ENCODE measurements around the gene PPP2R5C. TPM values are rescaled to one million over a fixed set of nuclear protein-coding genes. Genes with fewer than 3 reads are reported as not detected.

Gene PPP2R5C
- total RNA-seq, 1 donor: 114 TPM

GRCh38 chr14:101900253-101900652 lies 138.7 kb downstream of the PPP2R5C start:
- no peak for DNase-seq (ENCODE audit: low read depth)
- TF ChIP-seq CTCF (IDR thresholded peaks at IDR 0.05; ENCODE audit: insufficient read depth, low read depth, low read length): no peak
- no peak overlapping the region for H3K4me3 ChIP-seq (ENCODE audit: low read depth, low read length)

- no peak for TF ChIP-seq CTCF (IDR thresholded peaks at IDR 0.05; ENCODE audit: insufficient read depth, low read depth, low read length)
Observed at GRCh38 chr14:101903111-101903561, 141.6 kb downstream of the PPP2R5C start.

GRCh38 chr14:101905614-101906013 lies 144.1 kb downstream of the PPP2R5C start:
- TF ChIP-seq CTCF (IDR thresholded peaks at IDR 0.05; ENCODE audit: insufficient read depth, low read depth, low read length): no peak
- H3K4me3 ChIP-seq (ENCODE audit: low read depth, low read length): no peak overlapping the region
- DNase-seq (ENCODE audit: low read depth): no peak

More at GRCh38 chr14:101903111-101903561, 141.6 kb downstream of the PPP2R5C start:
- H3K4me3 ChIP-seq (ENCODE audit: low read depth, low read length): no peak overlapping the region
- no peak for DNase-seq (ENCODE audit: low read depth)

- DNase-seq (ENCODE audit: low read depth): no peak
- TF ChIP-seq CTCF (IDR thresholded peaks at IDR 0.05; ENCODE audit: insufficient read depth, low read depth, low read length): no peak
- no peak overlapping the region for H3K4me3 ChIP-seq (ENCODE audit: low read depth, low read length)
Observed at GRCh38 chr14:101906645-101907044, 145.1 kb downstream of the PPP2R5C start.

- DNase-seq (ENCODE audit: low read depth): no peak
- H3K4me3 ChIP-seq (ENCODE audit: low read depth, low read length): no peak overlapping the region
- no peak for TF ChIP-seq CTCF (IDR thresholded peaks at IDR 0.05; ENCODE audit: insufficient read depth, low read depth, low read length)
Observed at GRCh38 chr14:101907619-101908018, 146.1 kb downstream of the PPP2R5C start.

- H3K4me3 ChIP-seq (ENCODE audit: low read depth, low read length): no peak overlapping the region
- no peak for DNase-seq (ENCODE audit: low read depth)
- TF ChIP-seq CTCF (IDR thresholded peaks at IDR 0.05; ENCODE audit: insufficient read depth, low read depth, low read length): no peak
Observed at GRCh38 chr14:101908795-101909194, 147.3 kb downstream of the PPP2R5C start.

GRCh38 chr14:101909371-101910096 lies 148.0 kb downstream of the PPP2R5C start:
- no peak for TF ChIP-seq CTCF (IDR thresholded peaks at IDR 0.05; ENCODE audit: insufficient read depth, low read depth, low read length)
- no peak for DNase-seq (ENCODE audit: low read depth)
- H3K4me3 ChIP-seq (ENCODE audit: low read depth, low read length): no peak overlapping the region
